Stimulated activated CD8-positive, alpha-beta memory T cell treated with anti-CD3 and anti-CD28 coated beads, Interleukin-12 subunit alpha, Interleukin-12 subunit beta, amount 100 ng/mL, for 24 hours (primary cell): ENCODE results near the gene NDUFB8.
"Not testable (repeated sequence)": the region's sequence is repeated elsewhere in the genome, so short reads cannot be mapped to it uniquely, and the experiment has no call there.

Source experiments
- DNase-seq: peaks from one replicate; pipeline ENCODE4 v3.0.0-alpha.2; 2020; ENCODE audit errors: extremely low read depth

Gene NDUFB8

GRCh38 chr10:100529475-100530298 is at the start of gene NDUFB8:
TSS of gene NDUFB8 (minus strand) at chr10:100529871. CDS start at chr10:100529851, 20 bp downstream.
- peak; percentile 54 for DNase-seq

- DNase-seq, result no peak
Measured at GRCh38 chr10:100576282-100576635, 46.6 kb upstream of the NDUFB8 start.

GRCh38 chr10:100575585-100576281 is 46.1 kb upstream of the NDUFB8 start:
- DNase-seq, result no peak

- not testable (repeated sequence) for DNase-seq
Measured at GRCh38 chr10:100575146-100575545, 45.5 kb upstream of the NDUFB8 start.

GRCh38 chr10:100571084-100571856 is 41.6 kb upstream of the NDUFB8 start:
- no peak for DNase-seq

- no peak for DNase-seq
Measured at GRCh38 chr10:100570506-100570905, 40.8 kb upstream of the NDUFB8 start.

- DNase-seq, result no peak
Measured at GRCh38 chr10:100569687-100570481, 40.2 kb upstream of the NDUFB8 start.

- DNase-seq, result no peak
Measured at GRCh38 chr10:100568912-100569311, 39.2 kb upstream of the NDUFB8 start.

- DNase-seq, result no peak
Measured at GRCh38 chr10:100567826-100568225, 38.2 kb upstream of the NDUFB8 start.

GRCh38 chr10:100567249-100567648 is 37.6 kb upstream of the NDUFB8 start:
- DNase-seq, result no peak

- no peak for DNase-seq
Measured at GRCh38 chr10:100566561-100566960, 36.9 kb upstream of the NDUFB8 start.

GRCh38 chr10:100565206-100565985 is 35.7 kb upstream of the NDUFB8 start:
- no peak for DNase-seq

GRCh38 chr10:100562008-100562672 is 32.5 kb upstream of the NDUFB8 start:
- peak; percentile 14 for DNase-seq

- DNase-seq, result no peak
Measured at GRCh38 chr10:100561005-100561404, 31.3 kb upstream of the NDUFB8 start.

GRCh38 chr10:100560248-100560647 is 30.6 kb upstream of the NDUFB8 start:
- DNase-seq, result no peak

- DNase-seq, result no peak
Measured at GRCh38 chr10:100554902-100555301, 25.2 kb upstream of the NDUFB8 start.

- no peak for DNase-seq
Measured at GRCh38 chr10:100553929-100554328, 24.3 kb upstream of the NDUFB8 start.

- DNase-seq, result no peak
Measured at GRCh38 chr10:100551738-100552137, 22.1 kb upstream of the NDUFB8 start.

- DNase-seq, result no peak
Measured at GRCh38 chr10:100551196-100551595, 21.5 kb upstream of the NDUFB8 start.

GRCh38 chr10:100544950-100545349 is 15.3 kb upstream of the NDUFB8 start:
- DNase-seq, result no peak
